Osteocyte (in vitro differentiated cells): Measurements from ENCODE around the gene VAV3. TPM values are rescaled to one million over a fixed set of nuclear protein-coding genes. Genes with fewer than 3 reads are reported as not detected.

Source experiments
- DNase-seq: peaks from one replicate; pipeline ENCODE4 v3.0.0; 2021; ENCODE audit warnings: mixed read lengths; ENCODE audit not compliant: unreplicated experiment; ENCODE audit errors: extremely low spot score
- H3K27ac Mint-ChIP-seq: one replicate; pipeline ENCODE4 v1.8.0; 2021; ENCODE audit warnings: mild to moderate bottlenecking, mixed read lengths; ENCODE audit not compliant: unreplicated experiment
- H3K27me3 Mint-ChIP-seq: one replicate; pipeline ENCODE4 v1.8.0; 2021; ENCODE audit warnings: mixed read lengths; ENCODE audit not compliant: unreplicated experiment
- H3K36me3 Mint-ChIP-seq: one replicate; pipeline ENCODE4 v1.8.0; 2021; ENCODE audit warnings: mixed read lengths; ENCODE audit not compliant: unreplicated experiment
- H3K4me1 Mint-ChIP-seq: one replicate; pipeline ENCODE4 v1.8.0; 2021; ENCODE audit warnings: mixed read lengths; ENCODE audit not compliant: unreplicated experiment
- H3K4me3 Mint-ChIP-seq: one replicate; pipeline ENCODE4 v1.8.0; 2021; ENCODE audit warnings: mild to moderate bottlenecking, moderate library complexity, mixed read lengths; ENCODE audit not compliant: unreplicated experiment
- H3K9me3 Mint-ChIP-seq: one replicate; pipeline ENCODE4 v1.8.0; 2021; ENCODE audit warnings: mixed read lengths; ENCODE audit not compliant: unreplicated experiment
- long read RNA-seq: library from polyadenylated mRNA; unstranded; transcript quantifications from one replicate; pipeline ENCODE4 v2.0.0, GENCODE V29; 2021
- total RNA-seq: library from RNA; stranded (reverse); gene quantifications from 2 replicates; pipeline ENCODE4 v1.2.1, GENCODE V29; 2021
- TF ChIP-seq, protein P1 (sequence below): fragments of 200-600 bp; sonication (generic); IDR thresholded peaks from 2 replicates; pipeline ENCODE4 v1.5.0; 2021; ENCODE audit warnings: antibody characterized with exemption, mild to moderate bottlenecking, moderate library complexity

VAV3 gene, protein sequence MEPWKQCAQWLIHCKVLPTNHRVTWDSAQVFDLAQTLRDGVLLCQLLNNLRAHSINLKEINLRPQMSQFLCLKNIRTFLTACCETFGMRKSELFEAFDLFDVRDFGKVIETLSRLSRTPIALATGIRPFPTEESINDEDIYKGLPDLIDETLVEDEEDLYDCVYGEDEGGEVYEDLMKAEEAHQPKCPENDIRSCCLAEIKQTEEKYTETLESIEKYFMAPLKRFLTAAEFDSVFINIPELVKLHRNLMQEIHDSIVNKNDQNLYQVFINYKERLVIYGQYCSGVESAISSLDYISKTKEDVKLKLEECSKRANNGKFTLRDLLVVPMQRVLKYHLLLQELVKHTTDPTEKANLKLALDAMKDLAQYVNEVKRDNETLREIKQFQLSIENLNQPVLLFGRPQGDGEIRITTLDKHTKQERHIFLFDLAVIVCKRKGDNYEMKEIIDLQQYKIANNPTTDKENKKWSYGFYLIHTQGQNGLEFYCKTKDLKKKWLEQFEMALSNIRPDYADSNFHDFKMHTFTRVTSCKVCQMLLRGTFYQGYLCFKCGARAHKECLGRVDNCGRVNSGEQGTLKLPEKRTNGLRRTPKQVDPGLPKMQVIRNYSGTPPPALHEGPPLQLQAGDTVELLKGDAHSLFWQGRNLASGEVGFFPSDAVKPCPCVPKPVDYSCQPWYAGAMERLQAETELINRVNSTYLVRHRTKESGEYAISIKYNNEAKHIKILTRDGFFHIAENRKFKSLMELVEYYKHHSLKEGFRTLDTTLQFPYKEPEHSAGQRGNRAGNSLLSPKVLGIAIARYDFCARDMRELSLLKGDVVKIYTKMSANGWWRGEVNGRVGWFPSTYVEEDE
- not detected in 2 replicates for total RNA-seq
- long read RNA-seq: 0 reads

DNA sequence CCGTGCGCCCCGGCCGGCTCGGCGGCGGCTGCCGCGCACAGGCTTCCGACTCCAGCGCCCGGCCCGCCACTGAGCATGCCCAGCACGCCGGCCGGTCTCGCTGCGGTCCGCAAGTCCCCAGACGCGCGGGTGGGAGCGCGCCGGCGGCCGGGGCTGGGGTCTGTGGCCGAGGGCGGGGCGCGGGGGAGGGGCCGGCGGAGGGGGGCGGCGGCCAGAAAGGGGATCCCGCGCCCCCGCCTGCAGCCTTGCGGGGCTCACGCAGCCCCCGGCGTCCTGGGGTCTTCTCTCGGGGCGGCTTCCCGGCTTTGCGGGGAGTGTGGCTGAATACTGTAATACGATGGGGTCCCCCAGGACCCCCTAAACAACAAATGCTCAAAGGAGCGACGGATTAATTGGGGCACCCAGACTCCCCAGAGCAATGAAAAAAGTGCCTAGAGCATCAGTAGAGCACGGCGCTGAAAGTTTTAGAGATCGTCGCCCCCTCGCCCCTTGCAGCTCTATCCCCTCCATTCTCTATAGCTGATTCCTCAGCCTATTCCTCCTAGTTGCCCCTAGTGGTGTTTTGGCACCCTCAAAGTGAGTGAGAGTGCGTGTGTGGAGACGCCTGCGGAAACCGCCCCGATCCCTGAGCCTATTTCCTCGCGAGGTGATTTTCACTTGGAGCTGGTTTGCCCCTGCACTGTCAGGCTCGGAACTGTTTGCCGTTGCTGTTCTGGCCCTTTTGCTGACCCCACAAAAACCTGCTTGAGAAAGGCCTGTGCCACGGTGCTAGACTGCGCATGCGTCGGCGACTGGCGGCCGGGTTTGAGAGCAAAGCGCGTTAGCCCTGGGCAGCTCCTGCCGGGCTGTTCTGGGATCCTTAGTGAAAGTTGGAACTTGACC is at the start of gene VAV3:
VAV3 (minus strand) TSS at position 71 of the 882 bp plus-strand sequence. CDS start 311 bp downstream, outside the sequence.
- H3K27ac Mint-ChIP-seq: no peak within 1 kb of the TSS
- TF ChIP-seq, protein P1, sequence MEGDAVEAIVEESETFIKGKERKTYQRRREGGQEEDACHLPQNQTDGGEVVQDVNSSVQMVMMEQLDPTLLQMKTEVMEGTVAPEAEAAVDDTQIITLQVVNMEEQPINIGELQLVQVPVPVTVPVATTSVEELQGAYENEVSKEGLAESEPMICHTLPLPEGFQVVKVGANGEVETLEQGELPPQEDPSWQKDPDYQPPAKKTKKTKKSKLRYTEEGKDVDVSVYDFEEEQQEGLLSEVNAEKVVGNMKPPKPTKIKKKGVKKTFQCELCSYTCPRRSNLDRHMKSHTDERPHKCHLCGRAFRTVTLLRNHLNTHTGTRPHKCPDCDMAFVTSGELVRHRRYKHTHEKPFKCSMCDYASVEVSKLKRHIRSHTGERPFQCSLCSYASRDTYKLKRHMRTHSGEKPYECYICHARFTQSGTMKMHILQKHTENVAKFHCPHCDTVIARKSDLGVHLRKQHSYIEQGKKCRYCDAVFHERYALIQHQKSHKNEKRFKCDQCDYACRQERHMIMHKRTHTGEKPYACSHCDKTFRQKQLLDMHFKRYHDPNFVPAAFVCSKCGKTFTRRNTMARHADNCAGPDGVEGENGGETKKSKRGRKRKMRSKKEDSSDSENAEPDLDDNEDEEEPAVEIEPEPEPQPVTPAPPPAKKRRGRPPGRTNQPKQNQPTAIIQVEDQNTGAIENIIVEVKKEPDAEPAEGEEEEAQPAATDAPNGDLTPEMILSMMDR: peak; percentile 23
- peak within 1 kb of the TSS; percentile 72 for H3K4me3 Mint-ChIP-seq
- no peaks in the 10 kb centered on the region for H3K9me3 Mint-ChIP-seq
- peaks cover 48% of the 10 kb centered on the region for H3K27me3 Mint-ChIP-seq
- DNase-seq: no peak
- no peaks in the 10 kb centered on the region for H3K36me3 Mint-ChIP-seq
- peaks cover 18% of the 10 kb centered on the region for H3K4me1 Mint-ChIP-seq

DNA sequence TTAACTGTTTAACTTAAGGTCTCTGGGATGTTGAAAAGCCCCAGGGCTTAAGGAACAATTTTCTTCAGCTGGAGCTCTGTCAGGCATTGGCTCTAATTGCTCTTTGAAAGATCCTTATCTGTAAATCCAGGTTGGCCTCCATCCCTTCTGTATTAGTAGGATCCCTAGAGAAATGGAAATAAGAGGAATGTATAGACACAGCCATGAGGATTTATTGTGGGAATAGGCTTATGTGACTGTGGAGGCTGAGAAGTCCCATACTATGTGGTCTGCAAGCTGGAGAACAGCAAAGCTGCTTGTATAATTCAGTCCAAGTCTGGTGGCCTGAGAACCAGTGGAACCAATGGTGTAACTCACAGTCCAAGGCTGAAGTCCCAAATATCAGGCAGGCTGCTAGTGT is 47.6 kb upstream of the VAV3 start:
- no peak overlapping the region for H3K4me3 Mint-ChIP-seq
- DNase-seq: no peak
- no peak overlapping the region for H3K27ac Mint-ChIP-seq
- no peaks in the 10 kb centered on the region for H3K4me1 Mint-ChIP-seq
- no peaks in the 10 kb centered on the region for H3K36me3 Mint-ChIP-seq
- H3K27me3 Mint-ChIP-seq: peaks cover 6% of the 10 kb centered on the region
- TF ChIP-seq, protein P1: no peak
- no peaks in the 10 kb centered on the region for H3K9me3 Mint-ChIP-seq

DNA sequence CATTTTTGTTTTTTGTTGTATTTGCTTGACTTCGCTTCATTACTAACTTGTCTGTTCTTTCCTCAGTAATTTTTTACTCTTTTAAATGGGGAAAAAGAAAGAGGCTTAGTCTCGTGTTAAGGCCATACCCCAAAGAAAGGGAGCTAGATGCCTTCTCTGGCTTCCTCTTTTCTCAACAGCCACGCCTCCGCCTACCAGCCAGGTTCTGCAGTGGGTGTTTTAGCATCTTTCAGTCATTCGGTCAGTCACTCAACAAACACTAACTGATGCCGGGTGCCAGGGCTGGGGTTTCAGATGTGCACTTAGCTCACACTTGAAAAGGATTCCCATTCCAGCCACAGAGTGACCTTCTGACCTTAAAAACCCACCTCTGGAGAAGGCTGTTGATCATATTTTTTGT is 46.3 kb upstream of the VAV3 start:
- H3K4me1 Mint-ChIP-seq: no peaks in the 10 kb centered on the region
- no peaks in the 10 kb centered on the region for H3K36me3 Mint-ChIP-seq
- no peak overlapping the region for H3K27ac Mint-ChIP-seq
- no peak overlapping the region for H3K4me3 Mint-ChIP-seq
- peaks cover 6% of the 10 kb centered on the region for H3K27me3 Mint-ChIP-seq
- no peak for DNase-seq
- TF ChIP-seq, protein P1: no peak
- no peaks in the 10 kb centered on the region for H3K9me3 Mint-ChIP-seq

DNA sequence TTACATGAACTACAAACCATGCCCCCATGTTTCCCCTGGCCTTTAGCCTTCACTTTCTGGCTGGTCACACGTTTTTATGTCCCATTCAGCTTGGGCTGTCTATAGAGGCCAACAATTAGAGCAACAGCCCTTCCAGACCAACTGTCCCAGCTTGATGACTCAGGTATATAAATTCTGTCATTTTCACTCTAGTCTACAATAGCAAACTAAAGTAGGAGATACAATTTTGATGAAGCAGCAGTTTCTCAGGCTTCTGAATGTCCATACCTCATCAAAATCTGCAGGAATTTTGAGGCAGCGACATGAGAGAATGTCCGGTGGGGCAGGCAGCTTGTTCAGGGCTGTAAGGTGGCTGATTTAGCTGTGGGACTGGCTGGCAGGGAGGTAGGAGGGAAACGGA is 45.6 kb upstream of the VAV3 start:
- Mint-ChIP-seq H3K9me3 (no peaks in the 10 kb centered on the region), H3K36me3 (no peaks in the 10 kb centered on the region), H3K27me3 (peaks cover 6% of the 10 kb centered on the region), H3K4me1 (no peaks in the 10 kb centered on the region), H3K4me3 (no peak overlapping the region), H3K27ac (no peak overlapping the region)
- TF ChIP-seq, protein P1: no peak
- no peak for DNase-seq
